ENCODE data around the gene ZNF444. TPM values are rescaled to one million over a fixed set of nuclear protein-coding genes. Genes with fewer than 3 reads are reported as not detected.

Gene ZNF444
- total RNA-seq, 1 donor from 2014 or later, result 47.9 TPM

- DNase-seq (ENCODE audit: extremely low spot score, unreplicated experiment), result no peak
- Mint-ChIP-seq H3K27ac (ENCODE audit: unreplicated experiment) (no peak overlapping the region), H3K4me1 (ENCODE audit: unreplicated experiment) (no peaks in the 10 kb centered on the region), H3K9me3 (ENCODE audit: unreplicated experiment) (no peaks in the 10 kb centered on the region), H3K27me3 (ENCODE audit: unreplicated experiment) (no peaks in the 10 kb centered on the region), H3K36me3 (ENCODE audit: unreplicated experiment) (no peaks in the 10 kb centered on the region), H3K4me3 (ENCODE audit: unreplicated experiment) (no peak overlapping the region)
- no peak for TF ChIP-seq CTCF (IDR thresholded peaks at IDR 0.05)
These were observed 35.8 kb downstream of the ZNF444 start for GRCh38 chr19:56176881-56177280.

- Mint-ChIP-seq H3K27me3 (ENCODE audit: unreplicated experiment) (no peaks in the 10 kb centered on the region), H3K4me3 (ENCODE audit: unreplicated experiment) (no peak overlapping the region), H3K36me3 (ENCODE audit: unreplicated experiment) (no peaks in the 10 kb centered on the region), H3K27ac (ENCODE audit: unreplicated experiment) (no peak overlapping the region), H3K4me1 (ENCODE audit: unreplicated experiment) (no peaks in the 10 kb centered on the region), H3K9me3 (ENCODE audit: unreplicated experiment) (no peaks in the 10 kb centered on the region)
- TF ChIP-seq CTCF (IDR thresholded peaks at IDR 0.05), result no peak
- DNase-seq (ENCODE audit: extremely low spot score, unreplicated experiment), result no peak
These were observed 36.6 kb downstream of the ZNF444 start for GRCh38 chr19:56177564-56178243.

- no peak for TF ChIP-seq CTCF (IDR thresholded peaks at IDR 0.05)
- no peaks in the 10 kb centered on the region for H3K27me3 Mint-ChIP-seq (ENCODE audit: unreplicated experiment)
- no peaks in the 10 kb centered on the region for H3K36me3 Mint-ChIP-seq (ENCODE audit: unreplicated experiment)
- no peak for DNase-seq (ENCODE audit: extremely low spot score, unreplicated experiment)
- H3K4me3 Mint-ChIP-seq (ENCODE audit: unreplicated experiment), result no peak overlapping the region
- H3K9me3 Mint-ChIP-seq (ENCODE audit: unreplicated experiment), result no peaks in the 10 kb centered on the region
- no peak overlapping the region for H3K27ac Mint-ChIP-seq (ENCODE audit: unreplicated experiment)
- no peaks in the 10 kb centered on the region for H3K4me1 Mint-ChIP-seq (ENCODE audit: unreplicated experiment)
These were observed 48.7 kb downstream of the ZNF444 start for GRCh38 chr19:56189785-56190184.

GRCh38 chr19:56191115-56191514 lies 50.0 kb downstream of the ZNF444 start:
- no peaks in the 10 kb centered on the region for H3K9me3 Mint-ChIP-seq (ENCODE audit: unreplicated experiment)

GRCh38 chr19:56191711-56192110 lies 50.6 kb downstream of the ZNF444 start:
- Mint-ChIP-seq H3K9me3 (ENCODE audit: unreplicated experiment) (no peaks in the 10 kb centered on the region), H3K27ac (ENCODE audit: unreplicated experiment) (no peak overlapping the region), H3K27me3 (ENCODE audit: unreplicated experiment) (no peaks in the 10 kb centered on the region), H3K4me1 (ENCODE audit: unreplicated experiment) (no peaks in the 10 kb centered on the region), H3K4me3 (ENCODE audit: unreplicated experiment) (no peak overlapping the region), H3K36me3 (ENCODE audit: unreplicated experiment) (no peaks in the 10 kb centered on the region)
- TF ChIP-seq CTCF (IDR thresholded peaks at IDR 0.05), result no peak
- DNase-seq (ENCODE audit: extremely low spot score, unreplicated experiment), result no peak

More at GRCh38 chr19:56191115-56191514, 50.0 kb downstream of the ZNF444 start:
- TF ChIP-seq CTCF (IDR thresholded peaks at IDR 0.05), result no peak
- Mint-ChIP-seq H3K4me3 (ENCODE audit: unreplicated experiment) (no peak overlapping the region), H3K4me1 (ENCODE audit: unreplicated experiment) (no peaks in the 10 kb centered on the region), H3K27ac (ENCODE audit: unreplicated experiment) (no peak overlapping the region), H3K27me3 (ENCODE audit: unreplicated experiment) (no peaks in the 10 kb centered on the region), H3K36me3 (ENCODE audit: unreplicated experiment) (no peaks in the 10 kb centered on the region)
- DNase-seq (ENCODE audit: extremely low spot score, unreplicated experiment), result no peak

All from osteocyte (in vitro differentiated cells).